NOMO-1 treated with dmso at 0.1 percent for 144 hours (cell line): ENCODE measurements around the gene SDR42E1.

ENCODE experiments used
- DNase-seq: peaks from one replicate; lab custom pipeline; 2025; ENCODE audit not compliant: unreplicated experiment; lab: John Stamatoyannopoulos, UW

Gene SDR42E1

GRCh38 chr16:82011199-82011641 is at the start of gene SDR42E1:
SDR42E1 (minus strand) TSS chr16:82011470; CDS start chr16:82000858, 10,612 bp downstream.
- no peak for DNase-seq

DNA sequence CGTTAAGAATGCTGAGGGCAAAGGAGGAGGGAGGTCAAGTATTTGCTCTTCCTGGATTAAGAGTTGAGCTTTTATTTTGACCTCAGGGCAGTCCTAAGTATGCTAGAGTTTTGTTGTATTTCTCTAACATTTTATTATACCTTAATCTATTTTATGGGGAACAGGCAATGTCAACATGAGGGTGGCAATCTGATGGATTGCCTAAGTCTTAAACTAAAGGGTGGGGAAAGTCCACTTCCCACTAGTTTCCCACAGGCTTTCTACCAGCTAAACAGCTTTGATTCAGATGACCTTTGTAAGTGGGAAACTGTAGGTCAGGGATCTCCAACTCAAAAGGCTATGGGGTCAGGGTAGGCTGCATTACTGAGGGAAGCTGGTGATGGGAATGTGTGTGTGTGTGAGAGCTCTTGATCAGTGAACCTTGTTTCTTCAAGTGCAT is 48.7 kb upstream of the SDR42E1 start:
- no peak for DNase-seq

DNA sequence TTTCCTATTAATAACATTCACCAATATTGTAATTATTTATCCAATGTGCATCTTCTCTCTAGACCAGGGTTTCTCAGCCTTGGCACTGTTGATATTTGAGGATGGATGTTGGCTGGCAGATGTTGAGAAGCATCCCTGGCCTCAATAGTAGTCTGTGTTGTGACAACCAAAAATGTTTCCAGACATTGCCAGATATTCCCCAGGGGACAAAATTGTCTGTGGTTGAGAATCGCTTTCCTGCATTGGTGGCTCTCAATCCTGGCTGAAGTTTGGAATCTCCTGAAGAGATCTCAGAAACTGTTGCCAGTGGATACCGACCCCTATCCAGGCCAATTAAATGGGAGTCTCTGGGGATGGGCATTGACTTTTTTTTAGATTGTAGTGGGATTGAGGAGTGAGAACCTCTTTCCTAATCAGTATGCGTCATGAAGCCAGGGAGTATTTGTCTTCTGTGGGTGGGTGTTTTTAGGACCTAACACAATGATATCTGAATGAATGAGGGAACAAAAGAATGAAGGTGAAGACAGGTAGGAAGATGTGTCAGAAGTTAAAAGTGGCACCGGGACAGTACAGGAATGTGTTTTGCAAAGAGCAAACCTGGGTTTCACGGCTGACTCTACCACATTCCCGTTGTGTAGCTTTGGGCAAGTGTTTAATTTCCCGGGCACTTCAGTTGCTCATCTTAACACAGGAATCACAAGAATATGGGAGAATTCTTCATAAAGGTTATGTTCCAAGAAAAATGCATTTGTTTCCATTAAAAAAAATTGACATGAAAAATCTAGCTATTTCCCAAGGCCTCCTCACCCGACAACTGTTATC is 48.1 kb upstream of the SDR42E1 start:
- no peak for DNase-seq

DNA sequence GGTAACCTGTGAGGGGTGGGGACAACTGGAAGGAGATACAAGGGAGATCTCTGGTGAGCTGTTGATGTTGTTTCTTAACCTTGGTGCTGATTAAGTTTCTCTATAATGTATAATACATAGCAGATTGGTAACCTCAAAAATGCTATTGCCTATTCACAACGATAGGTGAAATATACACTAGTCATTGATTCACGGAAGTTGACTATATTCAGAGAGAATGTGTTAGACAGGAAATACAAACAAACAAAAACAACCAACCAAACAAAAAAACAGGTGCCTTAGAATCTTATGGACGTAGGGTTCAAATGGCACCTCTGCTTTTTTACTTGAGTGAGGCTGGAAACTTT is 45.3 kb upstream of the SDR42E1 start:
- no peak for DNase-seq

DNA sequence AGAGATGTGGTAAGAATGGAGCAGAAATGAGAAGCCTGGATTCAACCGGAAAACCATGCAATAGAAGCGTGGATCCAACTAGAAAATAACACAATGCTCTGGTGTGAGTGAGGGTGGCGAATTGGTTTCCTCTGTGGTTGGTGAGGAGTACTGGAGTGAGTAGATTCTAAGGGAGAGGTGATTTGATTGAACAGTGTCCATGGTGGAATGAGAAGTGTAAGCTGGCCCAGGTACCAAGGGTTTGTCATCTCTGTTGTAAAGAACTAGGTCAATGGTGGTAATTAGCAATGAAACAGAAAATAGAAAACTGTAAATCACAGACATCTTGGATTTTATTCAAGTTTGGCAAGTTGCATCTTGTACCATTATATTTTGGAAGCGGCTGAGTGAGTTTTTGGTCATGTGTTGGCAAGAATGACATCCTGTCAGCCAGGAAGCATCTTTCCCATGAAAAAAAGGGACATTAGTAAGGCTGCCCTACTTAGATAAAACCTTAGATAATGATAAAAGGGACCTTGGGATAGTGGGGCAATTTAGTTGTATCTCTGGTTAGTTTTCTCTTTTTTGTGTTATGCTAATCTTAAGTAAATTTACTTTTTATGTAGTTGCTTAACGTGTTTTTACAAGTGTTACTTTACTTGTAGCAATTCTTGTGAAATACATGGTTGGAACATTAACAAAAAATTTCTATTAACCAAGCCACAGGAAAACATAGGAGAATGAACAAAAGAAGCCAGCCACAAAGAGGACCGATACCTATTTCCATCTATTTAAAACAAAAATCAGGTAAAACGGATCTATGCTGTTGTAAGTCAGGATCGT is 44.7 kb upstream of the SDR42E1 start:
- DNase-seq = no peak

DNA sequence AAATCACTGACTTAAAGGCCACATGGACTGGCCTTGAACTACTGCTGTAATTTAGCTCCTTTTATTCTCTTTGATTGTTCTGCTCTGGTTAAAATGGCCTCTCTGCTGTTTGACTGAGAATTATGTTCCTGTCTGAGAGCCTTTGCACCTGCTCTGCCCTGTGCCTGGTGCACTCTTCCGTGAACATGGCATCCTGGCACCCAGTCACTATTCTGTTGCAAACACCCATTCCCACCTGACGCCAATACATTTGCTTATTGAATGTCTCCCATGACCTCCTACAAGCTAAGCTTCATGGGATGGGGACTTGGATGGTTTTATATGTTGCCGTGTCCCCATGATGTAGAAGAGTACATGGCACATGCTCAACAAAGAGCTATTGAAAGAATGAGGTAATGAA is 43.8 kb upstream of the SDR42E1 start:
- DNase-seq = no peak

GRCh38 chr16:82051656-82052055 is 40.4 kb upstream of the SDR42E1 start:
- no peak for DNase-seq

DNA sequence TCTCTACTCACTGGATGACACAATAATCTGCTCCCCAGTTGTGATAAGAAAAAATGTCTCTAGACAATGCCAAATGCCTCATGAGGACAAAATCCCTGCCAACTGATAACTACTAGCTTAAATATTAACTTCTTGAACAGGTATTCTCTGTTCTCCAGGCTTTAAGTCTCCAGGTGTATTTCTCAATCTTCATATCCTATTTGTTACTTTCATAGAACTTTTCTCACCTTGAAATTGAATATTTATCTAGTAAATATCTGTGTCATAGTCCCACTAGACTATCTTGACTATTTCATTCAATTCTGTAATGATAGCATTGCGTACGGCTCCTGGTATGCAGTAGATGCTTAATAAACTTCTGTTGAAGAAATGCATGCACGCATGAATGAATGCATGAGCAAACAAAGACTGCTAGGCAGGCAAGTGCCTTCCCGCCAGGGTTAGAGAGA is 39.7 kb upstream of the SDR42E1 start:
- no peak for DNase-seq

DNA sequence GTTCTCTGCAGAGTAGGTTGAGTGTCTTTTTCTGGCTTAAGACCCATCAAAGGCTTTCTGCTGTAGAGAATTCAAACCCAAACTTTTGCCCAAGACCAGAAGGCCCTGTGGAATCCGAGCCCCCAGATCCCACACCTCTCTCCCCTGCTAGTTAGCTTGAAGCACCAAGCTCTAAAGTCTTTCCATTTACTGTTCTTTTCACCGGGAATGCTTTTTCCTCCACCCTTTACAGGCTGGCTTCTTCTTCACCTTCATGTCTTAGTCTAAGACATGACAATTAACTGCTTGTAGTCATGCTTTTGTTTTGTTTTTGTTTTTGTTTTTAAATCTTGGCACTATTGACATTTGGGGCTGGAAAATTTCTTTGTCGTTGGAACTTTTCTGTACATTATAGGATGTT is 39.2 kb upstream of the SDR42E1 start:
- DNase-seq = no peak

- no peak for DNase-seq
These were observed 38.2 kb upstream of the SDR42E1 start for GRCh38 chr16:82049484-82049883.

GRCh38 chr16:82047787-82048186 is 36.5 kb upstream of the SDR42E1 start:
- no peak for DNase-seq

- DNase-seq = no peak
These were observed 36.1 kb upstream of the SDR42E1 start for GRCh38 chr16:82047374-82047773.

GRCh38 chr16:82046941-82047340 is 35.7 kb upstream of the SDR42E1 start:
- no peak for DNase-seq

GRCh38 chr16:82046541-82046940 is 35.3 kb upstream of the SDR42E1 start:
- DNase-seq = no peak

- no peak for DNase-seq
These were observed 34.2 kb upstream of the SDR42E1 start for GRCh38 chr16:82045465-82045864.

DNA sequence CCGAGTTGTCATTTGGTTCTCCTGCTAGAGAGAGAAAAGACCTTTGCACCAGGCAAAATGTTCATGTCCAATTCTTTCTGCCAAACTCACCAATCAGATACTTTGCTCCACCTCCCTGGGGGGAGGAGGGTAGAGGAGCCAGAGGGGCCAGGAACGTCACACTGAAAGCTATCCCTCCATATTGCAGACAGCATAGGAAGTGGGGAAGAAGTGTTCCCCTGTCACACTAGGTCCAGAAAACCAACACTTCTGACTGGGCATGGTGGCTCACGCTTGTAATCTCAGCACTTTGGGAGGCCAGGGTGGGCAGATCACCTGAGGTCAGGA is 33.3 kb upstream of the SDR42E1 start:
- DNase-seq = no peak

- DNase-seq = no peak
These were observed 32.7 kb upstream of the SDR42E1 start for GRCh38 chr16:82043680-82044584.

- no peak for DNase-seq
These were observed 31.6 kb upstream of the SDR42E1 start for GRCh38 chr16:82042846-82043245.

- DNase-seq = no peak
These were observed 30.9 kb upstream of the SDR42E1 start for GRCh38 chr16:82042144-82042543.

GRCh38 chr16:82041542-82041941 is 30.3 kb upstream of the SDR42E1 start:
- DNase-seq = no peak

DNA sequence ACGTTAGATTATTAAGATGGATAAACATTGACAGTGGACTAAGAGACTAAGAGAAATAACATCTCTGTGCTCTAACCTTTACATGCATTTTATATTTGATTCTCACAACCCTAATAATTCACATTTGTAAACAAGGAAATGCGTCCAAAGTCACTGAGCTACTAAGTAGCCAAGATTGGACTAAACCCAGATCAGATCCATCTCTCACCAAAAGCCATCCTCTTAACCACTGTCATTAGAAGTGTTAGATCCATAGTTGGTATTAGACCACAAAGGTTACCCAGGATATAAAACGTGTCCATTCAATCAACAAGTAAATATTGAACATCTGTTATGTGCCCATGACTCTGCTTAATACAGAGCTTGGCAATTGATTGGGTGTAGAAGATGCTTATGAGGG is 29.0 kb upstream of the SDR42E1 start:
- no peak for DNase-seq
